ENCODE measurements around the gene SCO1. TPM values are rescaled to one million over a fixed set of nuclear protein-coding genes. Genes with fewer than 3 reads are reported as not detected.

The SCO1 gene
- total and polyA plus RNA-seq, 2 of the 4 experiments (the other 2 are of a cell fraction): 17.0 to 21.7 TPM

- no peak overlapping the region for H3K23ac ChIP-seq (ENCODE audit: low read depth, low read length)
- DNase-seq: no peak
- ChIA-PET CTCF (no interaction called here), POLR2A (ENCODE audit: unreplicated experiment) (no interaction called here)
- H2BK20ac ChIP-seq (ENCODE audit: low read depth, low read length): no peak overlapping the region
- H3K9me3 ChIP-seq (ENCODE audit: control insufficient read depth, insufficient read depth, low read length): no peaks in the 10 kb centered on the region
- no peak overlapping the region for H4K8ac ChIP-seq (ENCODE audit: low read depth in 2 of 2, low read length in 2 of 2)
- no peaks in the 10 kb centered on the region for H4K20me1 ChIP-seq (ENCODE audit: insufficient read depth, low read length)
- H2AK9ac ChIP-seq (replicated peaks; ENCODE audit: low read depth, low read length, poor library complexity): no peak overlapping the region
- no peak overlapping the region for H3K4ac ChIP-seq (ENCODE audit: low read depth, low read length)
- H3K9ac ChIP-seq (ENCODE audit: low read depth, low read length): no peak overlapping the region
- no peak overlapping the region for H3K27ac ChIP-seq (ENCODE audit: insufficient read depth, low read length)
- 0 out of 2 replicates have a peak, but pooled peaks cover 3% of the 10 kb centered on the region for H3K9me1 ChIP-seq (ENCODE audit: insufficient read depth, low read length)
- no peak for ATAC-seq (ENCODE audit: low read depth)
- no peaks in the 10 kb centered on the region for H3K27me3 ChIP-seq (ENCODE audit: control insufficient read depth, insufficient read depth, low read length)
- no peak overlapping the region for H2BK15ac ChIP-seq (ENCODE audit: low read depth, low read length)
- no peaks in the 10 kb centered on the region for H3K79me1 ChIP-seq (ENCODE audit: low read depth in 1 of 2, low read length in 2 of 2)
- H4K5ac ChIP-seq (ENCODE audit: low read depth, low read length): no peak overlapping the region
- H3K4me2 ChIP-seq (ENCODE audit: low read depth, low read length): no peak overlapping the region
- no peak overlapping the region for H3K4me3 ChIP-seq (ENCODE audit: insufficient read depth, low read depth, low read length)
- in situ Hi-C loops (cut with MboI; ENCODE audit: low sequenced_read_pairs) (loop anchor here (10.0 kb wide), 1 partner anchor 62 kb away; no protein-coding TSS in a partner anchor), intact Hi-C loops (cut with micrococcal nuclease) (loop anchor here (10.0 kb wide), 1 partner anchor 1268 kb away; the partner anchor contains the start of gene ZNF18), dilution Hi-C loops (cut with HindIII; ENCODE audit: low sequenced_read_pairs, unreplicated experiment) (no loop called here)
- WGBS, 2 experiments (ENCODE audit: extremely low coverage in 2 of 2, insufficient read length in 1 of 2): 81% methylated on average over 2 of the region's 5 CpGs; no CpG with 5 or more reads in 1 of the 2 experiments
- peaks cover 5% of the 10 kb centered on the region for H3K36me3 ChIP-seq (ENCODE audit: control insufficient read depth, insufficient read depth, low read length)
- H3K4me1 ChIP-seq (ENCODE audit: control insufficient read depth, insufficient read depth, low read length): no peaks in the 10 kb centered on the region; the same call in 1 of the 2 replicates
- no peak overlapping the region for H3K56ac ChIP-seq (ENCODE audit: extremely low read depth, insufficient read depth, low read length)
- no peak overlapping the region for H2BK5ac ChIP-seq (ENCODE audit: low read depth, low read length, poor library complexity, severe bottlenecking)
- no peak overlapping the region for H3K18ac ChIP-seq (ENCODE audit: low read depth, low read length)
- no peak overlapping the region for H2BK120ac ChIP-seq (ENCODE audit: low read depth, low read length)
- no peak for TF ChIP-seq POLR2A (IDR thresholded peaks at IDR 0.05; ENCODE audit: low read depth, low read length)
- TF ChIP-seq MAFK (IDR thresholded peaks at IDR 0.05; ENCODE audit: low read depth, low read length): no peak
- TF ChIP-seq, protein P1, sequence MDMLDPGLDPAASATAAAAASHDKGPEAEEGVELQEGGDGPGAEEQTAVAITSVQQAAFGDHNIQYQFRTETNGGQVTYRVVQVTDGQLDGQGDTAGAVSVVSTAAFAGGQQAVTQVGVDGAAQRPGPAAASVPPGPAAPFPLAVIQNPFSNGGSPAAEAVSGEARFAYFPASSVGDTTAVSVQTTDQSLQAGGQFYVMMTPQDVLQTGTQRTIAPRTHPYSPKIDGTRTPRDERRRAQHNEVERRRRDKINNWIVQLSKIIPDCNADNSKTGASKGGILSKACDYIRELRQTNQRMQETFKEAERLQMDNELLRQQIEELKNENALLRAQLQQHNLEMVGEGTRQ (IDR thresholded peaks at IDR 0.05; ENCODE audit: low read depth, low read length): no peak
- TF ChIP-seq RFX5 (IDR thresholded peaks at IDR 0.05; ENCODE audit: low read depth, low read length): no peak
- TF ChIP-seq BHLHE40 (IDR thresholded peaks at IDR 0.05; ENCODE audit: low read depth, low read length): no peak
- no peak for TF ChIP-seq NFE2L2 (IDR thresholded peaks at IDR 0.05; ENCODE audit: low read depth, low read length)
- no peak for TF ChIP-seq SMC3 (IDR thresholded peaks at IDR 0.05; ENCODE audit: low read depth, low read length)
- no peak for TF ChIP-seq CTCF (conservative IDR thresholded peaks at IDR 0.05; ENCODE audit: low read depth, low read length)
- H3K14ac ChIP-seq (replicated peaks; ENCODE audit: low read depth, low read length): no peak overlapping the region
- no peak overlapping the region for H4K91ac ChIP-seq (ENCODE audit: insufficient read depth, low read depth, low read length)
- no peak overlapping the region for H2AFZ ChIP-seq (replicated peaks; ENCODE audit: low read length, poor library complexity)
- H2AK5ac ChIP-seq (ENCODE audit: low read depth, low read length): no peak overlapping the region
- no TSS peak for BruUV-seq (replicated peaks)
These were observed 29.9 kb upstream of the SCO1 start for GRCh38 chr17:10727192-10727591.
